Measurements from ENCODE around the gene DHX15. TPM values are rescaled to one million over a fixed set of nuclear protein-coding genes. Genes with fewer than 3 reads are reported as not detected.

Gene DHX15
- total RNA-seq: 100 to 1,000 TPM; 174 to 180 (median 179) TPM
- 229 TPM for total RNA-seq (2013)

DNA sequence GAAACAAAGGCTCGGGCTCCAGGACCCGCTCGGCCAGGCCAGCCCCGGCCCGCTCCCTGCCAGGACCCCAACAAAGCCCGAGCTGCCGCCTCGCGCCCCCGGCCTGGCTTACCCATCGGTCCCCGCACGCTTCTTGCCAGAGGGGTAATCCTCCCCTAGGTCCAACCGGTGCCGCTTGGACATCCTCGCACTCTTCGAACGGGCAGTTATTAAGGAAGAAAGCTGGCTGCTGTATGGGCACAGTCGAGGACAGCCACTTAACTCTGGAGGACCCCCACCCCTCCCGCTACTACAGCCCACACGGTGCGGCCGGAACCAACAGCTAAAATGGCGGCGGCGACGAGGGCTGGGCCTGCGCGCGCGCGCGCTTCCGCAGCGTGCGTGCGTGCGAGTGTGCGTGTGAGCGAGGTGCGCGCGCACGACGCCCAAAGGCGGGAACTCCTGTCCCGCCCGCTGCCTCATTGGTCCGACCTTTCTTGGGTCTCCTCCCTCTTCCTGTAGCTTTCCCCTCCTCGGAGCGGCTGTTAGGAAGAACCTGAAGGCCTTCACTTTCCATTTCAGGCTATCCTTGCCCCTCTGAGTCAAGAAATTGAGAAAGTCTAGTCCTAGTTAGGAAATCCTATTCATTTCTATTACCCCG, at the start of gene DHX15:
Gene DHX15 (minus strand): TSS at position 344 of the 640 bp plus-strand sequence. CDS start 161 bp downstream, at position 183.
- peak; percentile 90 to 98 for DNase-seq
- Histone ChIP-seq H3K9me3 (ENCODE audit: control insufficient read depth, insufficient read depth, low read length) (no peaks in the 10 kb centered on the region), H3K36me3 (ENCODE audit: control insufficient read depth, insufficient read depth, low read length) (no peaks in the 10 kb centered on the region), H3K4me1 (ENCODE audit: control insufficient read depth, insufficient read depth, low read length) (peaks cover 21% of the 10 kb centered on the region), H3K27me3 (ENCODE audit: control insufficient read depth, insufficient read depth, low read length) (no peaks in the 10 kb centered on the region), H3K4me3 (ENCODE audit: low read length) (peak within 1 kb of the TSS; percentile 97), H3K27ac (ENCODE audit: low read length) (peak within 1 kb of the TSS; percentile 96)
- under 1% methylated on average over 52 of the region's 52 CpGs for WGBS (ENCODE audit: insufficient coverage)
- Mint-ChIP-seq H3K36me3 (no peaks in the 10 kb centered on the region), H3K27ac (peak within 1 kb of the TSS; percentile 94 to 97), H3K27me3 (ENCODE audit: low read depth in 2 of 2) (no peaks in the 10 kb centered on the region), H3K4me3 (peak within 1 kb of the TSS; percentile 99), H3K4me1 (peaks cover 37 to 40% of the 10 kb centered on the region in 2 donors), H3K9me3 (no peaks in the 10 kb centered on the region)
- intact Hi-C loops (cut with micrococcal nuclease): loop anchor here (5.0 kb wide), 2 partner anchors 112 to 793 kb away; partner anchors contain the start of gene ANAPC4
- peak; percentile 92 to 98 (median 95) for ATAC-seq
- TF ChIP-seq, protein P1, sequence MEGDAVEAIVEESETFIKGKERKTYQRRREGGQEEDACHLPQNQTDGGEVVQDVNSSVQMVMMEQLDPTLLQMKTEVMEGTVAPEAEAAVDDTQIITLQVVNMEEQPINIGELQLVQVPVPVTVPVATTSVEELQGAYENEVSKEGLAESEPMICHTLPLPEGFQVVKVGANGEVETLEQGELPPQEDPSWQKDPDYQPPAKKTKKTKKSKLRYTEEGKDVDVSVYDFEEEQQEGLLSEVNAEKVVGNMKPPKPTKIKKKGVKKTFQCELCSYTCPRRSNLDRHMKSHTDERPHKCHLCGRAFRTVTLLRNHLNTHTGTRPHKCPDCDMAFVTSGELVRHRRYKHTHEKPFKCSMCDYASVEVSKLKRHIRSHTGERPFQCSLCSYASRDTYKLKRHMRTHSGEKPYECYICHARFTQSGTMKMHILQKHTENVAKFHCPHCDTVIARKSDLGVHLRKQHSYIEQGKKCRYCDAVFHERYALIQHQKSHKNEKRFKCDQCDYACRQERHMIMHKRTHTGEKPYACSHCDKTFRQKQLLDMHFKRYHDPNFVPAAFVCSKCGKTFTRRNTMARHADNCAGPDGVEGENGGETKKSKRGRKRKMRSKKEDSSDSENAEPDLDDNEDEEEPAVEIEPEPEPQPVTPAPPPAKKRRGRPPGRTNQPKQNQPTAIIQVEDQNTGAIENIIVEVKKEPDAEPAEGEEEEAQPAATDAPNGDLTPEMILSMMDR (IDR thresholded peaks at IDR 0.05): no peak

DNA sequence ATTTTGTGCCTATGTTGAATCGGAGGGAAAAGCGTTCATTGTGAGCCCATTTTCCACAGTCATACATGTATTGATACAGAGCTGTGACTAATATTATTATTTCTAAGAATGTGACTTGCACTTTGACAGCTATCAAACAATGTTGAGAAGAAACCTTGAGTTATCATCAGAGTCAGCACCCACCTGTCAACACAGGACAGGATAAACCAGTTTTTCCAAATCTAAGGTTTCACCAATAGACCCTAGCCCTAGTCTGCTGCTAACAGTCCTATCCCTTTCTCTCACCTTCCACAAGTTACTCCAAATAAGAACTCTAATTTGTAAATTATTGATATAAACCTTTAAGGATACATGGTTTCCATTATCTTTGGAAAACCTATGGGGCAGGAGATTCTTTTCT, 47.7 kb upstream of the DHX15 start:
- intact Hi-C loops (cut with micrococcal nuclease): no loop called here
- no peaks in the 10 kb centered on the region for H3K36me3 Mint-ChIP-seq
- no peaks in the 10 kb centered on the region for H3K9me3 Mint-ChIP-seq
- Histone ChIP-seq H3K4me1 (ENCODE audit: control insufficient read depth, insufficient read depth, low read length) (no peaks in the 10 kb centered on the region), H3K27ac (ENCODE audit: low read length) (no peak overlapping the region), H3K27me3 (ENCODE audit: control insufficient read depth, insufficient read depth, low read length) (no peaks in the 10 kb centered on the region), H3K36me3 (ENCODE audit: control insufficient read depth, insufficient read depth, low read length) (no peaks in the 10 kb centered on the region), H3K9me3 (ENCODE audit: control insufficient read depth, insufficient read depth, low read length) (no peaks in the 10 kb centered on the region), H3K4me3 (ENCODE audit: low read length) (no peak overlapping the region)
- TF ChIP-seq, protein P1 (IDR thresholded peaks at IDR 0.05): no peak
- H3K27me3 Mint-ChIP-seq (ENCODE audit: low read depth in 2 of 2): peaks cover 15 to 22% of the 10 kb centered on the region in 2 donors
- H3K4me3 Mint-ChIP-seq: no peak overlapping the region
- H3K27ac Mint-ChIP-seq: no peak overlapping the region
- DNase-seq (no peak), ATAC-seq (no peak)
- WGBS (ENCODE audit: insufficient coverage): 83% methylated on average over 2 of the region's 2 CpGs
- H3K4me1 Mint-ChIP-seq: no peaks in the 10 kb centered on the region

GRCh38 chr4:24630937-24631336, 46.6 kb upstream of the DHX15 start:
- intact Hi-C loops (cut with micrococcal nuclease): no loop called here

More at GRCh38 chr4:24630937-24631336, 46.6 kb upstream of the DHX15 start:
- Histone ChIP-seq H3K4me3 (ENCODE audit: low read length) (no peak overlapping the region), H3K36me3 (ENCODE audit: control insufficient read depth, insufficient read depth, low read length) (no peaks in the 10 kb centered on the region), H3K27ac (ENCODE audit: low read length) (no peak overlapping the region), H3K27me3 (ENCODE audit: control insufficient read depth, insufficient read depth, low read length) (no peaks in the 10 kb centered on the region), H3K9me3 (ENCODE audit: control insufficient read depth, insufficient read depth, low read length) (no peaks in the 10 kb centered on the region), H3K4me1 (ENCODE audit: control insufficient read depth, insufficient read depth, low read length) (no peaks in the 10 kb centered on the region)
- TF ChIP-seq, protein P1 (IDR thresholded peaks at IDR 0.05): no peak
- Mint-ChIP-seq H3K27me3 (ENCODE audit: low read depth in 2 of 2) (peaks cover 15 to 22% of the 10 kb centered on the region in 2 donors), H3K4me3 (no peak overlapping the region), H3K4me1 (no peaks in the 10 kb centered on the region), H3K36me3 (no peaks in the 10 kb centered on the region), H3K27ac (no peak overlapping the region), H3K9me3 (no peaks in the 10 kb centered on the region)
- WGBS (ENCODE audit: insufficient coverage): 80% methylated on average over 5 of the region's 5 CpGs
- ATAC-seq (no peak), DNase-seq (no peak)
